ENCODE results near the gene SEMA4A. TPM values are rescaled to one million over a fixed set of nuclear protein-coding genes. Genes with fewer than 3 reads are reported as not detected.

Gene SEMA4A
- total and polyA plus RNA-seq, 2 of the 8 experiments (the other 6 are each of a cell fraction or from before 2014, with no cell fraction given): 7.3 to 10.6 TPM

DNA sequence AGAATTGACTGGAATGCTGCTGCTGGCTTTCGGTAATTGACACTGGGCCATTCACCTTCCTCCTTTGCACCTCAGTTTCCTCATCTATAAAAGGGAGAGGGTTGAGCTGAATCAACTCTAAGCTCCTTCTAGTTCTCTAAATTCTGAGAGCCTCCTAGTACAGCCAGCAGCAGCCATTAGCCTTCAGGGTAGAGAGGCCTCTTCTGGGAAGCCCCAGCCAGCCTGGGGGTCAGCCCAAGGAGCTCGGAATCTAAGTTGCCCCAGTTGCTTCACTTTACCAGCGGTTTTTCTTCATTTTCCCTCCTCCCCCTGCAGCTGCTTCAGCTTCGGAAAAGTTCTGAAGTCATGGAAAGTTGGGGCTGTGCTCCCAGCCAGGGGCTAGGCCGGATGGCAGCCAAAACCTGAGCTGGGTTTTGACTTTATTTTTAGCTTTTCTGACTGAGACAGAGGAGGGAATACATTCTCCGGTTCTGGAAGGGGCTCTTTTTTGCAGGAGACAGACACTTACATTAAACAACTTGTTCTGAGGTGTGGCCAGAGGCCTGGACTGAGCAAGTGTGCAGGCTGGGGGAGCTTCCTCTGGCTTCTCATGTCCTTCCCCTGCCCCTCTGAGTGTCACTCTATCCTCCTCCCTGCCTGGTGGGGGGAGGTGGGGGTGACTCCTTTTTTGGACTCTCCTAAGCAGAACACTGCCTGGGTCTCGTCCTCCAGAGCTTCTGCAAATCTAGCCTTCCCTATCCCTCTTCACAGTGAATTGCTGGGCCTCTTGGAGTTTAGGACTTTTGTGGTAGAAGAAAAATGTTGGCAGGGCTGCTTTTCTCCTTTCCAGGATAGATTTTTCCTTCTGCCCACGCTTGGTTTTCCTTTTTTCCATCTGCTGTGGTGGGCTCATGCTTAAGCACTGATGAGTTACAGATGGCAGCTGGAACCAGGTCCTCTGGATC is 24.5 kb upstream of the SEMA4A start (continued):
- TF ChIP-seq YY1 (IDR thresholded peaks at IDR 0.05; ENCODE audit: low read depth, low read length) (no peak), CBX5 (IDR thresholded peaks at IDR 0.05; ENCODE audit: low read depth, low read length) (no peak), TEAD4 (IDR thresholded peaks at IDR 0.05; ENCODE audit: low read depth, low read length) (no peak), TCF12 (IDR thresholded peaks at IDR 0.05; ENCODE audit: low read depth, low read length) (no peak), CHD1 (IDR thresholded peaks at IDR 0.05; ENCODE audit: low read depth, low read length) (no peak), CBX8 (IDR thresholded peaks at IDR 0.05; ENCODE audit: borderline replicate concordance, low read depth, low read length) (no peak), SP2 (IDR thresholded peaks at IDR 0.05; ENCODE audit: low read length) (no peak), RNF2 (IDR thresholded peaks at IDR 0.05; ENCODE audit: borderline replicate concordance, low read depth, low read length, missing control alignments, poor library complexity, severe bottlenecking) (no peak), CEBPB (IDR thresholded peaks at IDR 0.05; ENCODE audit: low read depth, low read length) (no peak), JUND (IDR thresholded peaks at IDR 0.05; ENCODE audit: low read length) (no peak), CTBP2 (IDR thresholded peaks at IDR 0.05; ENCODE audit: borderline replicate concordance, insufficient read depth, insufficient read length, low read length) (no peak)
